Lung (tissue), 12 donors: Measurements from ENCODE around the gene PKMYT1. TPM values are rescaled to one million over a fixed set of nuclear protein-coding genes. Genes with fewer than 3 reads are reported as not detected.
"Not testable (repeated sequence)": the region's sequence is repeated elsewhere in the genome, so short reads cannot be mapped to it uniquely, and the experiment has no call there.

ENCODE experiments used
- ATAC-seq: fragments of 200-7000 bp; cut with Tn5 transposase; one replicate; pipeline ENCODE4 v1.9.1; 2020; ENCODE audit warnings: moderate number of reproducible peaks; ENCODE audit not compliant: insufficient read depth, low FRiP score
- DNase-seq, 3 donors: peaks; one replicate each; pipeline ENCODE4 v3.0.0-alpha.2; 2013 to 2017
- H3K27ac ChIP-seq, 2 donors: one replicate each; pipeline ENCODE4 v1.5.1; 2013; ENCODE audit warnings: mild to moderate bottlenecking in 2 of 2, moderate library complexity in 2 of 2, control low read depth in 1 of 2, inconsistent platforms in 1 of 2, low read depth in 1 of 2, low read length in 1 of 2
- H3K27me3 ChIP-seq, 3 donors: one replicate each; pipeline ENCODE4 v1.5.1; 2013; ENCODE audit warnings: low read length in 2 of 3; ENCODE audit not compliant: control insufficient read depth in 3 of 3, insufficient read depth in 3 of 3
- H3K36me3 ChIP-seq, 4 donors: one replicate each; pipeline ENCODE4 v1.5.1; 2013; ENCODE audit warnings: low read length in 4 of 4, mild to moderate bottlenecking in 1 of 4, moderate library complexity in 1 of 4; ENCODE audit not compliant: control insufficient read depth in 4 of 4, insufficient read depth in 4 of 4
- H3K4me1 ChIP-seq, 5 donors: one replicate each; pipeline ENCODE4 v1.5.1; 2013; ENCODE audit warnings: low read length in 5 of 5, mild to moderate bottlenecking in 2 of 5, moderate library complexity in 1 of 5; ENCODE audit not compliant: control insufficient read depth in 5 of 5, insufficient read depth in 5 of 5
- H3K4me3 ChIP-seq: one replicate; pipeline ENCODE4 v1.5.1; 2013; ENCODE audit warnings: mild to moderate bottlenecking, control low read depth, moderate library complexity
- H3K9ac ChIP-seq, 2 donors: one replicate each; pipeline ENCODE4 v1.5.1; 2013; ENCODE audit warnings: low read length in 2 of 2, control low read depth in 1 of 2; ENCODE audit not compliant: insufficient read depth in 1 of 2
- H3K9me3 ChIP-seq, 4 donors: one replicate each; pipeline ENCODE4 v1.5.1; 2013; ENCODE audit warnings: low read length in 3 of 4, mild to moderate bottlenecking in 1 of 4, moderate library complexity in 1 of 4; ENCODE audit not compliant: control insufficient read depth in 4 of 4, insufficient read depth in 3 of 4
- WGBS, 2 donors: extraction: QIAGEN DNeasy Blood & Tissue Kit; methylation state at CpG; one replicate each; pipeline ENCODE4 v1.1.7; 2013; 5-methylcytosine and 5-hydroxymethylcytosine counted together
- polyA plus RNA-seq, 2 donors: library from polyadenylated mRNA; stranded (reverse); fragments of 200-250 nt; gene quantifications; one replicate each; pipeline ENCODE4 v1.2.1, GENCODE V29; 2013
- total RNA-seq, 2 donors: library from RNA; depleted of rRNA in 1 of 2; stranded (reverse); fragments of >200 nt in 1 of 2; gene quantifications; one replicate each; pipeline ENCODE4 v1.2.1, GENCODE V29; 2014 to 2021
- TF ChIP-seq, protein P1 (sequence below): IDR thresholded peaks from 2 replicates; pipeline ENCODE4 v1.5.1; 2012; ENCODE audit warnings: mild to moderate bottlenecking; ENCODE audit errors: control extremely low read depth, extremely low read depth
- donor health status: control.
- donor health status: control.
- donor health status: Bipolar disorder and iron deficiency.
- donor health status: healthy.
- donor health status: DM: yes; HTN: yes; CAD: no.

The PKMYT1 gene
- total and polyA plus RNA-seq, 4 donors, result 2.9 to 9.4 (median 5.2) TPM

GRCh38 chr16:2948807-2949704 is 31.2 kb downstream of the PKMYT1 start:
- Histone ChIP-seq H3K4me3 (no peak overlapping the region), H3K4me1 (no peaks in the 10 kb centered on the region), H3K27ac (no peak overlapping the region), H3K27me3 (no peaks in the 10 kb centered on the region), H3K9me3 (no peaks in the 10 kb centered on the region), H3K36me3 (peaks cover 0 to 15% (median 5%) of the 10 kb centered on the region in 4 donors), H3K9ac (no peak overlapping the region)
- 90 to 93% methylated on average over 36 of the region's 36 CpGs for WGBS, 2 donors
- ATAC-seq (no peak), DNase-seq (no peak)
- TF ChIP-seq, protein P1, sequence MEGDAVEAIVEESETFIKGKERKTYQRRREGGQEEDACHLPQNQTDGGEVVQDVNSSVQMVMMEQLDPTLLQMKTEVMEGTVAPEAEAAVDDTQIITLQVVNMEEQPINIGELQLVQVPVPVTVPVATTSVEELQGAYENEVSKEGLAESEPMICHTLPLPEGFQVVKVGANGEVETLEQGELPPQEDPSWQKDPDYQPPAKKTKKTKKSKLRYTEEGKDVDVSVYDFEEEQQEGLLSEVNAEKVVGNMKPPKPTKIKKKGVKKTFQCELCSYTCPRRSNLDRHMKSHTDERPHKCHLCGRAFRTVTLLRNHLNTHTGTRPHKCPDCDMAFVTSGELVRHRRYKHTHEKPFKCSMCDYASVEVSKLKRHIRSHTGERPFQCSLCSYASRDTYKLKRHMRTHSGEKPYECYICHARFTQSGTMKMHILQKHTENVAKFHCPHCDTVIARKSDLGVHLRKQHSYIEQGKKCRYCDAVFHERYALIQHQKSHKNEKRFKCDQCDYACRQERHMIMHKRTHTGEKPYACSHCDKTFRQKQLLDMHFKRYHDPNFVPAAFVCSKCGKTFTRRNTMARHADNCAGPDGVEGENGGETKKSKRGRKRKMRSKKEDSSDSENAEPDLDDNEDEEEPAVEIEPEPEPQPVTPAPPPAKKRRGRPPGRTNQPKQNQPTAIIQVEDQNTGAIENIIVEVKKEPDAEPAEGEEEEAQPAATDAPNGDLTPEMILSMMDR, result no peak

DNA sequence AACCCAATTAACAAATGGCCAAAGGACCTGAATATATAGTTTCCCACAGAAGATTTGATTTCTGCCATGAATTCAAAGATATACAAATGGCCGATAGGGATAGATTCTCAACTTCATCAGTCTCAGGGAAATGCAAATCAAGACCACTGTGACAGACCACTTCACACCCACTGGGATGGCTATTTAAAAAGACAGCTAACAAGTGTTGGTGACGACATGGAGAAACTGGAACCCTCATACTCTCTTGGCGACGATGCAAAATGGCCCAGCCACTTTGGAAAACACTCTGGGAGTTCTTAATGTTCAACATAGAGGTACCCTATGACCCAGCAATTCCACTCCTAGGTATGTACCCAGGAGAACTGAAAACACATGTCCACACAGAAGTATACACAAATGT is 33.6 kb downstream of the PKMYT1 start:
- Histone ChIP-seq H3K27me3 (no peaks in the 10 kb centered on the region), H3K4me1 (no peaks in the 10 kb centered on the region), H3K27ac (no peak overlapping the region), H3K9me3 (no peaks in the 10 kb centered on the region), H3K36me3 (peaks cover 3 to 27% (median 6%) of the 10 kb centered on the region in 4 donors), H3K4me3 (no peak overlapping the region), H3K9ac (no peak overlapping the region)
- ATAC-seq, result no peak
- WGBS, 2 donors, result 99 to 100% methylated on average over 4 of the region's 4 CpGs
- TF ChIP-seq, protein P1, result no peak
- no peak for DNase-seq

DNA sequence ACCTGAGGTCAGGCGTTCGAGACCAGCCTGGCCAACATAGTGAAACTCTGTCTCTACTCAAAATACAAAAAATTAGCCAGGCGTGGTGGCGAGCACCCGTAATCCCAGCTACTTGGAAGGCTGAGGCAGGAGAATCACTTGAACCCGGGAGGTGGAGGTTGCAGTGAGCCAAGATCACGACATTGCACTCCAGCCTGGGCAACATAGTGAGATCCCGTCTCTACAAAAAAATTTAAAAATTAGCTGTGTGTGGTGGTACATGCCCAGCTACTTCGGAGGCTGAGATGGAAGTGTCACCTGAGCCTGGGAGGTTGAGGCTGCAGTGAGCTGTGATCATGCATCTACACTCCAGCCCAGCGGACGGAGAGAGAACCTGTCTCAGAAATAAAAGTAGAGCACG is 36.5 kb downstream of the PKMYT1 start:
- peaks cover 9 to 31% (median 17%) of the 10 kb centered on the region in 4 donors for H3K36me3 ChIP-seq

GRCh38 chr16:2942045-2942444 is 38.2 kb downstream of the PKMYT1 start:
- no peak for DNase-seq
- peaks cover 9 to 43% (median 23%) of the 10 kb centered on the region in 4 donors for H3K36me3 ChIP-seq
- H3K9me3 ChIP-seq, result no peaks in the 10 kb centered on the region
- no peak for ATAC-seq
- no peak overlapping the region for H3K9ac ChIP-seq
- H3K27ac ChIP-seq, result no peak overlapping the region
- H3K27me3 ChIP-seq, result no peaks in the 10 kb centered on the region
- H3K4me3 ChIP-seq, result no peak overlapping the region
- TF ChIP-seq, protein P1, result no peak
- 89 to 92% methylated on average over 4 of the region's 4 CpGs for WGBS, 2 donors
- H3K4me1 ChIP-seq, result no peaks in the 10 kb centered on the region

More for the DNA sequence above, 36.5 kb downstream of the PKMYT1 start:
- H3K9ac ChIP-seq, H3K9me3 ChIP-seq, DNase-seq, H3K4me3 ChIP-seq, ATAC-seq, H3K27ac ChIP-seq, H3K4me1 ChIP-seq, H3K27me3 ChIP-seq: not testable (repeated sequence)
- 89 to 92% methylated on average over 12 of the region's 12 CpGs for WGBS, 2 donors
